HepG2 (cell line): Measurements from ENCODE around the gene DPP6. TPM values are rescaled to one million over a fixed set of nuclear protein-coding genes. Genes with fewer than 3 reads are reported as not detected.

ENCODE experiments used
- ATAC-seq: fragments of 200-7000 bp; cut with Tn5 transposase; 3 replicates; pipeline ENCODE4 v1.9.1; 2020; ENCODE audit warnings: mild to moderate bottlenecking, moderate library complexity
- BruUV-seq: library from RNA; stranded (reverse); fragments of 400-500 nt; replicated peaks from 2 replicates; lab custom pipeline; 2021; lab: Mats Ljungman, UMichigan
- CTCF ChIA-PET: fragments of 300-600 bp; formaldehyde crosslinking; extraction: SDS; loops from one replicate; lab custom pipeline; 2021; ENCODE audit warnings: low total read pairs, inconsistent platforms, low intra/inter-chr PET ratio; lab: Yijun Ruan, JAX
- POLR2A ChIA-PET: fragments of 350-600 bp; sonication (Branson Sonifier 250); formaldehyde crosslinking; loops from one replicate; lab custom pipeline; 2020; ENCODE audit warnings: antibody characterized with exemption, inconsistent platforms; lab: Yijun Ruan, JAX
- DNase-seq: peaks from one replicate; pipeline ENCODE4 v3.0.0-alpha.2; 2015; ENCODE audit warnings: low spot score
- FAIRE-seq: peaks from 3 replicates; lab custom pipeline; 2011; peaks lifted over from hg19 to GRCh38; lab: Jason Lieb, UNC
- H2AFZ ChIP-seq: one replicate; pipeline ENCODE4 v1.6.1; 2011; ENCODE audit warnings: low read length, inconsistent platforms
- H3K27ac ChIP-seq: fragments of 300-600 bp; 3 replicates; pipeline ENCODE4 v1.8.0; 2011; ENCODE audit warnings: mixed run types, mild to moderate bottlenecking, mixed read lengths, low read length, inconsistent platforms; ENCODE audit not compliant: insufficient read depth; ENCODE audit errors: extremely low read length
- H3K27me3 ChIP-seq, 2 experiments: fragments of 200-600 bp in 1 of 2; 2 replicates in 1 of 2; 3 replicates in 1 of 2; pipeline versions ENCODE4 v1.6.0 to v1.8.0; 2011; ENCODE audit warnings: low read length in 2 of 2, mild to moderate bottlenecking in 2 of 2, moderate library complexity in 2 of 2, inconsistent platforms in 1 of 2; ENCODE audit not compliant: insufficient read depth in 2 of 2, control insufficient read depth in 1 of 2
- H3K36me3 ChIP-seq, 2 experiments: fragments of 200-600 bp in 1 of 2; replicated peaks in 1 of 2; 2 replicates in 1 of 2; 3 replicates in 1 of 2; pipeline versions ENCODE4 v1.5.1 to v1.8.0; 2011; ENCODE audit warnings: low read length in 2 of 2, inconsistent platforms in 1 of 2; ENCODE audit not compliant: insufficient read depth in 2 of 2, control insufficient read depth in 1 of 2
- H3K4me1 ChIP-seq: 2 replicates; pipeline ENCODE4 v1.5.1; 2012; ENCODE audit warnings: low read length, inconsistent platforms; ENCODE audit not compliant: insufficient read depth
- H3K4me2 ChIP-seq: 2 replicates; pipeline ENCODE4 v1.6.0; 2011; ENCODE audit warnings: low read depth, low read length, inconsistent platforms
- H3K4me3 ChIP-seq, 3 experiments: fragments of 200-600 bp in 1 of 3; sonication (generic), shearing (Covaris generic) in 1 of 3; replicated peaks in 1 of 3; 2 replicates each; pipeline ENCODE4 v1.5.1; 2011 to 2016; ENCODE audit warnings: low read length in 3 of 3, inconsistent platforms in 2 of 3, low read depth in 2 of 3, mild to moderate bottlenecking in 2 of 3, control low read depth in 1 of 3, mixed read lengths in 1 of 3; ENCODE audit not compliant: insufficient read depth in 1 of 3
- H3K79me2 ChIP-seq: one replicate; pipeline ENCODE4 v1.6.1; 2011; ENCODE audit warnings: low read length, inconsistent platforms; ENCODE audit not compliant: insufficient read depth
- H3K9ac ChIP-seq: 2 replicates; pipeline ENCODE4 v1.6.0; 2011; ENCODE audit warnings: mild to moderate bottlenecking, low read depth, low read length, inconsistent platforms; ENCODE audit not compliant: insufficient read depth
- H3K9me3 ChIP-seq: 2 replicates; pipeline ENCODE4 v1.5.1; 2012; ENCODE audit warnings: mild to moderate bottlenecking, low read length
- H4K20me1 ChIP-seq: 2 replicates; pipeline ENCODE4 v1.6.0; 2011; ENCODE audit warnings: inconsistent platforms, mild to moderate bottlenecking, low read length, moderate library complexity; ENCODE audit not compliant: insufficient read depth
- FOXP1 ChIP-seq, 2 experiments: fragments of 450-650 bp in 1 of 2; IDR thresholded peaks; 2 replicates each; pipeline ENCODE4 v1.6.1; 2017 to 2018; ENCODE audit warnings: antibody characterized with exemption in 1 of 2
- NFIB ChIP-seq: sonication (generic); formaldehyde crosslinking; IDR thresholded peaks from 2 replicates; pipeline ENCODE4 v1.9.0; 2021; ENCODE audit warnings: missing genetic modification reagents, mild to moderate bottlenecking, borderline replicate concordance
- PAWR ChIP-seq: sonication (generic); formaldehyde crosslinking; IDR thresholded peaks from 2 replicates; pipeline ENCODE4 v1.4.0; 2020; ENCODE audit warnings: missing genetic modification reagents, mild to moderate bottlenecking, borderline replicate concordance
- PRDM10 ChIP-seq: sonication (generic); formaldehyde crosslinking; IDR thresholded peaks from 2 replicates; pipeline ENCODE4 v1.4.0; 2020; ENCODE audit warnings: low read depth, missing genetic modification reagents
- ZMAT3 ChIP-seq: sonication (generic); formaldehyde crosslinking; conservative IDR thresholded peaks from 2 replicates; pipeline ENCODE4 v1.7.0; 2021; ENCODE audit warnings: missing genetic modification reagents
- ZNF598 ChIP-seq: sonication (generic); formaldehyde crosslinking; IDR thresholded peaks from 2 replicates; pipeline ENCODE4 v1.5.1; 2020; ENCODE audit warnings: mild to moderate bottlenecking, missing genetic modification reagents, borderline replicate concordance
- ZNF841 ChIP-seq: sonication (generic); formaldehyde crosslinking; IDR thresholded peaks from 2 replicates; pipeline ENCODE4 v1.8.1; 2023; ENCODE audit warnings: missing genetic modification reagents, borderline replicate concordance
- WGBS: methylation state at CpG from one replicate; pipeline ENCODE4 v1.1.6; 2017; ENCODE audit warnings: low lambda C conversion rate; 5-methylcytosine and 5-hydroxymethylcytosine counted together
- in situ Hi-C: cut with HindIII; loops from 2 replicates; pipeline ENCODE4 v1.10.0; 2017; ENCODE audit warnings: low pct_unique_long_range_greater_than_20kb; ENCODE audit not compliant: extremely low pct_ligation_motif_present
- intact Hi-C: fragments of 100-400 bp; cut with micrococcal nuclease; formaldehyde crosslinking; loops from one replicate; pipeline ENCODE4 v1.10.0; 2022; ENCODE audit not compliant: unreplicated experiment
- polyA plus RNA-seq, 8 experiments: library from polyadenylated mRNA; depleted of rRNA in 3 of 8; stranded (reverse) in 7 of 8; unstranded in 1 of 8; fragments of >200 nt; fragmentation: Illumina TruSeq in 4 of 8; extraction: Trizol in 4 of 8; gene quantifications; 2 replicates each; pipeline versions ENCODE4 v1.2.1 to v1.2.3, GENCODE V29; 2011 to 2016; ENCODE audit warnings: low read depth in 4 of 8, missing spikeins in 1 of 8, mixed read lengths in 1 of 8; ENCODE audit not compliant: insufficient read depth in 1 of 8
- total RNA-seq, 5 experiments: library from RNA; depleted of rRNA; stranded (reverse); fragments of >200 nt; fragmentation: Illumina TruSeq; extraction: Trizol; gene quantifications; 2 replicates each; pipeline ENCODE4 v1.2.3, GENCODE V29; 2016; ENCODE audit warnings: low read depth in 1 of 5

DPP6 gene
- total and polyA plus RNA-seq, 2 of the 13 experiments (the other 11 are each of a cell fraction or from before 2014, with no cell fraction given) = not detected

- TF ChIP-seq ZMAT3 (no peak), ZNF598 (CRISPR knock-in tag) (no peak), ZNF841 (no peak), PAWR (CRISPR knock-in tag) (no peak), PRDM10 (CRISPR knock-in tag) (no peak), FOXP1 (IDR thresholded peaks at IDR 0.05) (no peak), FOXP1 (CRISPR knock-in tag; IDR thresholded peaks at IDR 0.05) (no peak)
Observed at GRCh38 chr7:154679379-154680053, 627.3 kb downstream of the DPP6 start (continued).

GRCh38 chr7:154680894-154681659, 628.9 kb downstream of the DPP6 start:
- Histone ChIP-seq H3K9ac (no peak overlapping the region), H3K4me3 (no peak overlapping the region), H3K27me3 (peaks cover 3 to 4% of the 10 kb centered on the region in 2 experiments; a peak in 2 of 5 replicates), H3K4me1 (no peaks in the 10 kb centered on the region), H2AFZ (no peak overlapping the region), H3K27ac (no peak overlapping the region), H3K36me3 (no peaks in the 10 kb centered on the region), H3K9me3 (no peaks in the 10 kb centered on the region), H3K4me2 (no peak overlapping the region)
- no peak for ATAC-seq
- intact Hi-C loops (no loop called here), in situ Hi-C loops (no loop called here)
- ChIA-PET CTCF (no interaction called here), POLR2A (no interaction called here)
- BruUV-seq = no TSS peak
- no peak for DNase-seq
- WGBS = 38% methylated on average over 14 of the region's 18 CpGs
- FAIRE-seq = no peak
- no peak for TF ChIP-seq NFIB (CRISPR knock-in tag)
- TF ChIP-seq, all 625 proteins: peak for 0
- no peaks in the 10 kb centered on the region for H3K79me2 ChIP-seq
- no peaks in the 10 kb centered on the region for H4K20me1 ChIP-seq
